CD14-positive monocyte (primary cell): ENCODE data around the gene LTBP1. TPM values are rescaled to one million over a fixed set of nuclear protein-coding genes. Genes with fewer than 3 reads are reported as not detected.

Experiments used
- DNase-seq, 3 donors: peaks; one replicate each; pipeline ENCODE4 v3.0.0-alpha.2; 2011 to 2022
- H2AFZ ChIP-seq: 2 replicates; pipeline ENCODE4 v1.6.0; 2012; ENCODE audit warnings: mild to moderate bottlenecking, low read depth, low read length, inconsistent platforms; ENCODE audit not compliant: insufficient read depth, poor library complexity, severe bottlenecking
- H3K27ac ChIP-seq, 2 donors: 1 replicate in 1 of 2; 2 replicates in 1 of 2; pipeline ENCODE4 v1.5.1; 2012 to 2013; ENCODE audit warnings: low read length in 2 of 2, control low read depth in 1 of 2, inconsistent platforms in 1 of 2, low read depth in 1 of 2, mild to moderate bottlenecking in 1 of 2
- H3K27me3 ChIP-seq, 2 donors: one replicate each; pipeline versions ENCODE4 v1.6.0 to v1.6.1; 2011 to 2013; ENCODE audit warnings: low read length in 2 of 2; ENCODE audit not compliant: control insufficient read depth in 2 of 2, insufficient read depth in 2 of 2
- H3K36me3 ChIP-seq, 2 donors: replicated peaks in 1 of 2; 1 replicate in 1 of 2; 2 replicates in 1 of 2; pipeline versions ENCODE4 v1.5.1 to v1.6.1; 2012 to 2013; ENCODE audit warnings: low read length in 2 of 2, control low read depth in 1 of 2, inconsistent platforms in 1 of 2, mild to moderate bottlenecking in 1 of 2; ENCODE audit not compliant: insufficient read depth in 2 of 2, control insufficient read depth in 1 of 2
- H3K4me1 ChIP-seq, 2 donors: 1 replicate in 1 of 2; 2 replicates in 1 of 2; pipeline versions ENCODE4 v1.5.1 to v1.6.1; 2012 to 2013; ENCODE audit warnings: low read length in 2 of 2, control low read depth in 1 of 2, inconsistent platforms in 1 of 2, mild to moderate bottlenecking in 1 of 2, moderate library complexity in 1 of 2; ENCODE audit not compliant: insufficient read depth in 2 of 2, control insufficient read depth in 1 of 2
- H3K4me2 ChIP-seq: replicated peaks from 2 replicates; pipeline ENCODE3; 2012; ENCODE audit warnings: low read length, moderate library complexity, mild to moderate bottlenecking; ENCODE audit not compliant: poor library complexity, severe bottlenecking; ENCODE audit errors: extremely low read depth
- H3K4me3 ChIP-seq, 3 experiments: fragments of 200-600 bp in 1 of 3; sonication (generic) in 1 of 3; replicated peaks in 1 of 3; 1 replicate in 2 of 3; 2 replicates in 1 of 3; pipeline ENCODE4 v1.5.1; 2011 to 2013; ENCODE audit warnings: low read length in 3 of 3, mild to moderate bottlenecking in 3 of 3, control low read depth in 2 of 3, low read depth in 2 of 3, inconsistent platforms in 1 of 3, moderate library complexity in 1 of 3
- H3K79me2 ChIP-seq: 2 replicates; pipeline ENCODE4 v1.6.0; 2012; ENCODE audit warnings: mild to moderate bottlenecking, control low read depth, inconsistent platforms, low read length, moderate library complexity; ENCODE audit not compliant: insufficient read depth
- H3K9ac ChIP-seq: 2 replicates; pipeline ENCODE4 v1.6.0; 2017; ENCODE audit warnings: low read length, mild to moderate bottlenecking; ENCODE audit not compliant: insufficient read depth, poor library complexity, severe bottlenecking
- H3K9me3 ChIP-seq, 2 donors: replicated peaks in 1 of 2; 1 replicate in 1 of 2; 2 replicates in 1 of 2; pipeline versions ENCODE4 v1.5.1 to v1.6.1; 2012 to 2013; ENCODE audit warnings: low read length in 2 of 2, control low read depth in 1 of 2; ENCODE audit not compliant: control insufficient read depth in 1 of 2, insufficient read depth in 1 of 2
- H4K20me1 ChIP-seq: 2 replicates; pipeline ENCODE4 v1.6.0; 2012; ENCODE audit warnings: mild to moderate bottlenecking, low read length, control low read depth, moderate library complexity; ENCODE audit not compliant: insufficient read depth
- H3K27ac Mint-ChIP-seq, 7 donors: one replicate each; pipeline ENCODE4 v1.8.0; 2020; ENCODE audit warnings: mild to moderate bottlenecking in 7 of 7, mixed read lengths in 7 of 7, moderate library complexity in 6 of 7, inconsistent platforms in 2 of 7
- H3K27me3 Mint-ChIP-seq, 3 donors: one replicate each; pipeline ENCODE4 v1.8.0; 2021 to 2022; ENCODE audit warnings: low read depth in 3 of 3, mild to moderate bottlenecking in 3 of 3, mixed read lengths in 3 of 3, moderate library complexity in 3 of 3, inconsistent platforms in 1 of 3
- H3K36me3 Mint-ChIP-seq, 2 donors: one replicate each; pipeline ENCODE4 v1.8.0; 2020; ENCODE audit warnings: mixed read lengths in 2 of 2, inconsistent platforms in 1 of 2, mild to moderate bottlenecking in 1 of 2
- H3K4me1 Mint-ChIP-seq: one replicate; pipeline ENCODE4 v1.8.0; 2020; ENCODE audit warnings: mild to moderate bottlenecking, mixed read lengths
- H3K4me3 Mint-ChIP-seq, 2 donors: one replicate each; pipeline ENCODE4 v1.8.0; 2020; ENCODE audit warnings: mild to moderate bottlenecking in 2 of 2, mixed read lengths in 2 of 2, moderate library complexity in 1 of 2
- H3K9me3 Mint-ChIP-seq, 7 donors: one replicate each; pipeline ENCODE4 v1.8.0; 2020 to 2022; ENCODE audit warnings: mixed read lengths in 7 of 7, mild to moderate bottlenecking in 6 of 7, moderate library complexity in 6 of 7, inconsistent platforms in 2 of 7
- WGBS: methylation state at CpG from one replicate; pipeline ENCODE4 v1.1.5; 2013; ENCODE audit warnings: missing lambda C conversion rate; ENCODE audit not compliant: insufficient coverage; 5-methylcytosine and 5-hydroxymethylcytosine counted together
- intact Hi-C, 2 donors: fragments of 100-400 bp; cut with micrococcal nuclease; formaldehyde crosslinking; loops; one replicate each; pipeline versions ENCODE4 v1.15.0 to v1.15.1; 2023
- polyA plus RNA-seq, 3 donors: library from polyadenylated mRNA; depleted of rRNA in 1 of 3; unstranded in 2 of 3; stranded (reverse) in 1 of 3; fragments of 300-500 nt in 2 of 3; fragments of >200 nt in 1 of 3; fragmentation: Illumina TruSeq in 2 of 3; gene quantifications; 1 replicate in 2 of 3; 2 replicates in 1 of 3; pipeline ENCODE4 v1.2.3, GENCODE V29; 2012 to 2021
- TF ChIP-seq, protein P1 (sequence below): fragments of 200-600 bp; IDR thresholded peaks from one replicate; pipeline ENCODE4 v1.8.0; 2022; ENCODE audit warnings: antibody characterized with exemption, mild to moderate bottlenecking

The LTBP1 gene
- polyA plus RNA-seq, 3 donors = 0.18 to 0.24 TPM; not detected in 1

DNA sequence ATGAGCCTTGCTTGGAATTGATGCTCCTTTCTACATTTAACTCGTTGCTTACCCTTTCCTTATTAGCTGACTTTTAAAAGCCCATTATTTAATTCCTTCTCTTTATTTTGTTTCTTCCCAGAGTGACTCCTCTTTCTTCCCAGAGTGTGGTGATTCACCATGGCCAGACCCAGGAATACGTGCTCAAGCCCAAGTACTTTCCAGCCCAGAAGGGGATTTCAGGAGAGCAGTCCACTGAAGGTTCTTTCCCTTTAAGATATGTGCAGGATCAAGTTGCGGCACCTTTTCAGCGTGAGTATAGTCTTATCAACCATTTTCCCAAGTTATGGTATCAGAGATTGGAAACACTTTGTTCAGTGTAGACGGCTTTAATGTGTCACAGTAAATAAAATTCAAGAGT lies 163.7 kb downstream of the LTBP1 start:
- Histone ChIP-seq H3K79me2 (no peaks in the 10 kb centered on the region), H2AFZ (no peak overlapping the region), H3K36me3 (no peaks in the 10 kb centered on the region), H3K4me2 (no peak overlapping the region), H3K4me1 (no peaks in the 10 kb centered on the region), H3K27me3 (no peaks in the 10 kb centered on the region), H4K20me1 (no peaks in the 10 kb centered on the region), H3K9ac (no peak overlapping the region), H3K27ac (no peak overlapping the region), H3K4me3 (no peak overlapping the region), H3K9me3 (no peaks in the 10 kb centered on the region)
- no peaks in the 10 kb centered on the region for H3K4me1 Mint-ChIP-seq
- no peak for DNase-seq
- H3K4me3 Mint-ChIP-seq = no peak overlapping the region
- 86% methylated on average over 3 of the region's 5 CpGs for WGBS
- intact Hi-C loops = no loop called here
- peaks cover 1 to 5% (median 2%) of the 10 kb centered on the region in 3 donors for H3K27me3 Mint-ChIP-seq
- TF ChIP-seq, protein P1, sequence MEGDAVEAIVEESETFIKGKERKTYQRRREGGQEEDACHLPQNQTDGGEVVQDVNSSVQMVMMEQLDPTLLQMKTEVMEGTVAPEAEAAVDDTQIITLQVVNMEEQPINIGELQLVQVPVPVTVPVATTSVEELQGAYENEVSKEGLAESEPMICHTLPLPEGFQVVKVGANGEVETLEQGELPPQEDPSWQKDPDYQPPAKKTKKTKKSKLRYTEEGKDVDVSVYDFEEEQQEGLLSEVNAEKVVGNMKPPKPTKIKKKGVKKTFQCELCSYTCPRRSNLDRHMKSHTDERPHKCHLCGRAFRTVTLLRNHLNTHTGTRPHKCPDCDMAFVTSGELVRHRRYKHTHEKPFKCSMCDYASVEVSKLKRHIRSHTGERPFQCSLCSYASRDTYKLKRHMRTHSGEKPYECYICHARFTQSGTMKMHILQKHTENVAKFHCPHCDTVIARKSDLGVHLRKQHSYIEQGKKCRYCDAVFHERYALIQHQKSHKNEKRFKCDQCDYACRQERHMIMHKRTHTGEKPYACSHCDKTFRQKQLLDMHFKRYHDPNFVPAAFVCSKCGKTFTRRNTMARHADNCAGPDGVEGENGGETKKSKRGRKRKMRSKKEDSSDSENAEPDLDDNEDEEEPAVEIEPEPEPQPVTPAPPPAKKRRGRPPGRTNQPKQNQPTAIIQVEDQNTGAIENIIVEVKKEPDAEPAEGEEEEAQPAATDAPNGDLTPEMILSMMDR = no peak
- peaks cover 0 to 2% (median 0%) of the 10 kb centered on the region in 7 donors for H3K9me3 Mint-ChIP-seq
- H3K36me3 Mint-ChIP-seq = no peaks in the 10 kb centered on the region
- no peak overlapping the region for H3K27ac Mint-ChIP-seq

GRCh38 chr2:33111002-33111446 lies 164.3 kb downstream of the LTBP1 start:
- no peak for DNase-seq
- Histone ChIP-seq H3K9ac (no peak overlapping the region), H3K9me3 (no peaks in the 10 kb centered on the region), H3K79me2 (no peaks in the 10 kb centered on the region), H4K20me1 (no peaks in the 10 kb centered on the region), H3K4me3 (no peak overlapping the region), H3K27ac (no peak overlapping the region), H3K4me2 (no peak overlapping the region), H2AFZ (no peak overlapping the region), H3K36me3 (no peaks in the 10 kb centered on the region), H3K4me1 (no peaks in the 10 kb centered on the region), H3K27me3 (no peaks in the 10 kb centered on the region)
- Mint-ChIP-seq H3K27ac (no peak overlapping the region), H3K36me3 (no peaks in the 10 kb centered on the region), H3K27me3 (peaks cover 1 to 5% (median 2%) of the 10 kb centered on the region in 3 donors), H3K4me3 (no peak overlapping the region), H3K9me3 (peaks cover 0 to 2% (median 0%) of the 10 kb centered on the region in 7 donors), H3K4me1 (no peaks in the 10 kb centered on the region)
- intact Hi-C loops = no loop called here
- TF ChIP-seq, protein P1 = no peak
- WGBS = 70% methylated on average over 6 of the region's 10 CpGs
